Measurements from ENCODE around the gene SEMA5B.

Gene SEMA5B

GRCh38 chr3:122942239-122942638 is 85.3 kb downstream of the SEMA5B start:
- no peak for DNase-seq

- no peak for DNase-seq
These were observed 86.0 kb downstream of the SEMA5B start for GRCh38 chr3:122941228-122942206.

- DNase-seq: no peak
These were observed 86.9 kb downstream of the SEMA5B start for GRCh38 chr3:122940628-122941086.

GRCh38 chr3:122938783-122939425 is 88.7 kb downstream of the SEMA5B start:
- no peak for DNase-seq

- DNase-seq: no peak
These were observed 89.8 kb downstream of the SEMA5B start for GRCh38 chr3:122937745-122938144.

- no peak for DNase-seq
These were observed 90.6 kb downstream of the SEMA5B start for GRCh38 chr3:122936986-122937385.

GRCh38 chr3:122936335-122936734 is 91.2 kb downstream of the SEMA5B start:
- no peak for DNase-seq

- no peak for DNase-seq
These were observed 93.3 kb downstream of the SEMA5B start for GRCh38 chr3:122934251-122934650.

- no peak for DNase-seq
These were observed 95.2 kb downstream of the SEMA5B start for GRCh38 chr3:122932251-122932967.

- DNase-seq: no peak
These were observed 95.9 kb downstream of the SEMA5B start for GRCh38 chr3:122931636-122932035.

- no peak for DNase-seq
These were observed 97.2 kb downstream of the SEMA5B start for GRCh38 chr3:122930063-122930997.

GRCh38 chr3:122929188-122930062 is 98.1 kb downstream of the SEMA5B start:
- no peak for DNase-seq

GRCh38 chr3:122928396-122929187 is 99.0 kb downstream of the SEMA5B start:
- no peak for DNase-seq

- DNase-seq: no peak
These were observed 99.8 kb downstream of the SEMA5B start for GRCh38 chr3:122927726-122928125.

- no peak for DNase-seq
These were observed 100.8 kb downstream of the SEMA5B start for GRCh38 chr3:122926811-122927210.

- no peak for DNase-seq
These were observed 101.2 kb downstream of the SEMA5B start for GRCh38 chr3:122926322-122926721.

GRCh38 chr3:122925756-122926155 is 101.8 kb downstream of the SEMA5B start:
- DNase-seq: no peak

- no peak for DNase-seq
These were observed 103.5 kb downstream of the SEMA5B start for GRCh38 chr3:122924056-122924455.

- DNase-seq: no peak
These were observed 104.0 kb downstream of the SEMA5B start for GRCh38 chr3:122923611-122924010.
